Esophagus (tissue), 2 donors: ENCODE measurements around the gene TAAR6. TPM values are rescaled to one million over a fixed set of nuclear protein-coding genes. Genes with fewer than 3 reads are reported as not detected.
"Not testable (repeated sequence)": the region's sequence is repeated elsewhere in the genome, so short reads cannot be mapped to it uniquely, and the experiment has no call there.

Experiments used
- H3K27ac ChIP-seq, 2 donors: one replicate each; pipeline ENCODE4 v1.5.1; 2013; ENCODE audit warnings: low read depth in 2 of 2, mild to moderate bottlenecking in 2 of 2, inconsistent platforms in 1 of 2, low read length in 1 of 2, moderate library complexity in 1 of 2
- H3K27me3 ChIP-seq, 2 donors: one replicate each; pipeline ENCODE4 v1.6.1; 2013; ENCODE audit warnings: low read length in 2 of 2, control low read depth in 1 of 2, mild to moderate bottlenecking in 1 of 2; ENCODE audit not compliant: insufficient read depth in 2 of 2, control insufficient read depth in 1 of 2
- H3K36me3 ChIP-seq, 2 donors: one replicate each; pipeline ENCODE4 v1.6.1; 2013; ENCODE audit warnings: low read length in 1 of 2; ENCODE audit not compliant: control insufficient read depth in 2 of 2, insufficient read depth in 2 of 2
- H3K4me1 ChIP-seq, 2 donors: one replicate each; pipeline ENCODE4 v1.6.1; 2013; ENCODE audit warnings: low read length in 1 of 2; ENCODE audit not compliant: control insufficient read depth in 2 of 2, insufficient read depth in 2 of 2
- H3K4me3 ChIP-seq, 2 donors: one replicate each; pipeline ENCODE4 v1.5.1; 2013; ENCODE audit warnings: low read length in 2 of 2, mild to moderate bottlenecking in 2 of 2, low read depth in 1 of 2, moderate library complexity in 1 of 2
- H3K9me3 ChIP-seq, 2 donors: one replicate each; pipeline ENCODE4 v1.6.1; 2013; ENCODE audit warnings: mild to moderate bottlenecking in 2 of 2, low read depth in 1 of 2, low read length in 1 of 2, moderate library complexity in 1 of 2; ENCODE audit not compliant: control insufficient read depth in 2 of 2, insufficient read depth in 1 of 2
- WGBS, 2 donors: extraction: QIAGEN DNeasy Blood & Tissue Kit; methylation state at CpG; one replicate each; pipeline ENCODE4 v1.1.7; 2013; 5-methylcytosine and 5-hydroxymethylcytosine counted together
- polyA plus RNA-seq, 2 donors: library from polyadenylated mRNA; stranded (reverse); fragments of 200-250 nt; gene quantifications; one replicate each; pipeline ENCODE4 v1.2.3, GENCODE V29; 2013
- donor health status: healthy with polysubstance abuse.
- donor health status: Bipolar disorder and iron deficiency.

Gene TAAR6
- polyA plus RNA-seq, 2 donors: not detected

DNA sequence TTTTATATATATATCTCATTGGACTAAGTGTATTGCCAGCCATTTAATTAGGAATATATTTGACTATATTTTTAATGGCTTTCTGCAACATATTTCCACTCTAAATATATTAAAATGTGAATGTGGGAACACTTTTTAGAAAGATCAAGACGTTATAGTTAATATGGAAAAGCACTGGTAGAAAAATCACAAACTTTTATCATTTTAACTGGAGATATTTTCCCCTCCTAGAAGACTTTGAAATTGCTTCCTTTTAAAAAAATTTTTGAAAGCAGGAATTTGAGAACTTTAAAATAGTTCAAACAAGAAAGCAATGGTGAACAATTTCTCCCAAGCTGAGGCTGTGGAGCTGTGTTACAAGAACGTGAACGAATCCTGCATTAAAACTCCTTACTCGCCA, 32.1 kb upstream of the TAAR6 start, which contains the start of gene TAAR9:
Gene TAAR9 (plus strand): TSS at position 301 of the 400 bp plus-strand sequence. CDS start 13 bp downstream, at position 314.
- Histone ChIP-seq H3K36me3 (no peaks in the 10 kb centered on the region), H3K4me1 (no peaks in the 10 kb centered on the region), H3K9me3 (no peaks in the 10 kb centered on the region), H3K4me3 (no peak within 1 kb of the TSS), H3K27ac (no peak within 1 kb of the TSS), H3K27me3 (peaks cover 0 to 6% of the 10 kb centered on the region in 2 donors)
- 76 to 79% methylated on average over 4 of the region's 4 CpGs for WGBS, 2 donors

DNA sequence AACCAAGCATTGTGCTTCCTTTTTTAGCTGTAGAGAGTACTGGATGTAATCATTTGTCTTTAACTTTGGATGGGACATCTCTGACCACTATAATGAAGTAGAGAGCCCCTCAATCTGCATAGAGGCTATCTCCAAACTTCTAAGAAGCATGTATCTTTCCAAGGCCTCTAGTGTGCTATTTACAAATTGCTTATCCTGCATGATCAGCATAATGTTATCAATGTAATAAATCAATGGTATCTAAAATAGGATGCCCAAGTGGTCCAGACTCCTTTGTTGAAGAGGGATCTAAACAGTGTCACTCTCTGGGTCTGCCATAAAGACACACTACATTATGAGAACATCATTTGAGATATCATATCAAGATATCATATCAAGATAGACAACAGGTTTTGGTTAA, 25.3 kb upstream of the TAAR6 start:
- H3K4me1 ChIP-seq: no peaks in the 10 kb centered on the region
- H3K36me3 ChIP-seq: no peaks in the 10 kb centered on the region
- no peak overlapping the region for H3K4me3 ChIP-seq
- no peaks in the 10 kb centered on the region for H3K9me3 ChIP-seq
- no peak overlapping the region for H3K27ac ChIP-seq
- H3K27me3 ChIP-seq: peaks cover 0 to 2% of the 10 kb centered on the region in 2 donors

DNA sequence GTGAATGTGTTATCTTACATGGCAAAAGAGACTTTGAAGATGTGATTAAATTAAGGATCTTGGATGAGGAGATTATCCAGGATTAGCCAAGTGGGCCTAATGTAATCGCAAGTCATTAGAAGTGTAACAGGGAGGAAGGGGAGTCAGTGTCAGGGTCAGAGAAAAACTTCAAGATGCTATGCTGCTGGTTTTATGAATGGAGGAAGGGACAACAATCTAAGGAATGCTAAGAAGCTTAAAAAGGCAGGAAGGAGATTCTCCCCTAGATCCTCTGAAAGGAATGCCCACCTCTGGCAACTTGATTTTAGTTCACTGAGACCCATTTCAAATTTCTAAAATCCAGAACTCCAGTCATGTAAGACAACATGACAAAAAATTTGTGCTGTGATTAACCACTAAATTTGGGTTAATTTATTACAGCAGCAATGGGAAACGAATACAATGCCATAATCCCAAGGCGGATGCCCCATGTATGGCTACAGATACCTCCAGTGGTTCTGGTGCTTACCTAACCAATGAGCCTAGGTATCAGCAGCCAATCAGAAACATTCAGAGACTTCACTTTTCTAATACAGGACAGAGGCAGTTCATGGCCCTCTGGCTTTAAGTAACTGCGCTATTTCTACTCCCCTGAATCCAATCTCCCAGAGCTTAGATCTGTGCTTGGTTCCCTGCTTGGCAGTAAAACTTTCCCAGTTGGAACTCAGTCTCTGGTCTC, 21.2 kb upstream of the TAAR6 start:
- peaks cover 0 to 2% of the 10 kb centered on the region in 2 donors for H3K27me3 ChIP-seq
- no peaks in the 10 kb centered on the region for H3K36me3 ChIP-seq
- H3K4me3 ChIP-seq: no peak overlapping the region
- no peaks in the 10 kb centered on the region for H3K9me3 ChIP-seq
- 91% methylated on average over 4 of the region's 4 CpGs for WGBS, 2 donors
- H3K4me1 ChIP-seq: no peaks in the 10 kb centered on the region
- no peak overlapping the region for H3K27ac ChIP-seq

DNA sequence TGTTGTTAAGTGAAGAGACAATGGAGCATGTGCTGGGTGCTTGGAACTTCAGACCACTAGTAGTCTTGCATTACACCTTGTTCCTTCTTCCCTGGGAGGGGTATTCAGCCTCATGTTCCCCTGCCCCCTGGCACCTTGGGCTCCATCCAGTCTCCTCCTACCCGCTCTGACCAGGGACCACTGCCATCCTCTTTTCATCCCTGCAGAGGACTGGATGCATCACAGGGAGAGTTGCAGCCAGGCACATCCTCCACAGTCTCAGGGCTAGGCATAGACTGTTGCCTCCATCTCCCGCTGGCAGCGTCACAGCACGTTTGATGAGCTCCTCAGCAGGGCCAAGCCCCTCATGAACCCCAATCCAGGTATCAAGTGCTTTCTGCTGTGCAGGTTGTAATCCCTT, 18.9 kb upstream of the TAAR6 start:
- Histone ChIP-seq H3K9me3 (no peaks in the 10 kb centered on the region), H3K4me3 (no peak overlapping the region), H3K27me3 (no peaks in the 10 kb centered on the region), H3K36me3 (no peaks in the 10 kb centered on the region), H3K4me1 (no peaks in the 10 kb centered on the region), H3K27ac (no peak overlapping the region)
- WGBS, 2 donors: 81 to 84% methylated on average over 4 of the region's 4 CpGs

DNA sequence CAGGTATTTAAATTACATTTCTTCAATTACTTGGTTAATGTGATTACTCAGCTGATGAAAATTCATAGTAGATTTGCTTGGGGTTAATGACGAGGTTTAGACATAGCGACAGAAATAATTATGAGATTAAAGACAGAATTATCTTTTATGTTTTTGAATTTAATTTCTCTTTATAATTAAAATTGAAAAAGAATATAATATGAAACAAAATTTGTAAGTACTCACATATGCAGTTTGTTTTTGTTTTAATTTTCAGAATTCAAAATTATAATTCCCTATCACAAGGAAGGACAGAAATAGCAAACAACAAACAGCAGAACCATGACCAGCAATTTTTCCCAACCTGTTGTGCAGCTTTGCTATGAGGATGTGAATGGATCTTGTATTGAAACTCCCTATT, 17.8 kb upstream of the TAAR6 start, which contains the start of gene TAAR8:
Gene TAAR8 (plus strand): TSS at position 301 of the 400 bp plus-strand sequence. CDS start 21 bp downstream, at position 322.
- Histone ChIP-seq H3K27me3 (no peaks in the 10 kb centered on the region), H3K27ac (no peak within 1 kb of the TSS), H3K9me3 (no peaks in the 10 kb centered on the region), H3K4me1 (no peaks in the 10 kb centered on the region), H3K36me3 (no peaks in the 10 kb centered on the region), H3K4me3 (no peak within 1 kb of the TSS)
- WGBS, 2 donors: 93% methylated on average over 2 of the region's 2 CpGs

DNA sequence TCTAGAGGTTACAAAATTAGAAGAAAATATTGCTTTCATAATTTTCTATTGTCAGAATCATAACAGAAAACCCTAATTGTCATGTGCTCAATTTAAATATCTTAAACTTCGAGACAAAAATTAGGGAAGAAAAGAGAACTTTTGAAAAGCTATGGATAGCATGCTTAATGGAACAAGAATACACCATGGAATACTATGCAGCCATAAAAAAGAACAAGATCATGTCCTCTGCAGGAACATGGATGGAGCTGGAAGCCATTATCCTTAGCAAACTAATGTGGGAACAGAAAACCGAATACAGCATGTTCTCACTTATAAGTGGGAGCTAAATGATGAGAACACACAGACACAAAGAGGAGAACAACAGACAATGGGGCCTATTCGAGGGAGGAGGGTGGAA, 10.0 kb upstream of the TAAR6 start:
- not testable (repeated sequence) for H3K36me3 ChIP-seq, H3K4me1 ChIP-seq, H3K27ac ChIP-seq, H3K27me3 ChIP-seq, H3K9me3 ChIP-seq, H3K4me3 ChIP-seq
- 71 to 74% methylated on average over 3 of the region's 3 CpGs for WGBS, 2 donors

GRCh38 chr6:132566404-132566803, 3.7 kb upstream of the TAAR6 start:
- Histone ChIP-seq H3K4me3 (no peak overlapping the region), H3K36me3 (no peaks in the 10 kb centered on the region), H3K9me3 (no peaks in the 10 kb centered on the region), H3K4me1 (no peaks in the 10 kb centered on the region), H3K27ac (no peak overlapping the region), H3K27me3 (peaks cover 2% of the 10 kb centered on the region in 2 donors)
- WGBS, 2 donors: 83 to 89% methylated on average over 6 of the region's 6 CpGs

- H3K4me3 ChIP-seq: no peak overlapping the region
- no peak overlapping the region for H3K27ac ChIP-seq
- no peaks in the 10 kb centered on the region for H3K4me1 ChIP-seq
- H3K36me3 ChIP-seq: no peaks in the 10 kb centered on the region
- WGBS, 2 donors: 57 to 64% methylated on average over 1 of the region's 1 CpG
- no peaks in the 10 kb centered on the region for H3K9me3 ChIP-seq
- peaks cover 2% of the 10 kb centered on the region in 2 donors for H3K27me3 ChIP-seq
Measured at GRCh38 chr6:132567566-132567965, 2.6 kb upstream of the TAAR6 start.

DNA sequence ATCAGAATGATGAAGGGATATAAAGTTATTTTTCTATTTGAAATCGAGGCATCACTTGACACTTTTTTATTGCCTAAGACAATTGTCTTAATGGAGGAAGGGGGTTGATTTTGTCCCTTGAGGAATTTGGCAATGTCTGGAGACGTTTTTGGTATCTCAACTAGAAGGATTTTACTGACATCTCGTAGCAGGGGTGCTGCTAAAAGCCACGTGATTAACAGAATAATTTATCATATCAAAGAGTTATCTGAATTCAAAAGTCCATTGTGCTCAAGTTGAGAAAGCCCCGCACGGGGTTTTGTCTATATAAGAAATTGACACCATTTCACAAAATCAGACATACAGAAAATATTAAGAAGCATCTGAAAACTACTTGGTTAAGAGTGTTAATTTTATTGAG, 1.5 kb upstream of the TAAR6 start:
- Histone ChIP-seq H3K36me3 (no peaks in the 10 kb centered on the region), H3K27ac (no peak overlapping the region), H3K27me3 (peaks cover 0 to 2% of the 10 kb centered on the region in 2 donors), H3K4me3 (no peak overlapping the region), H3K4me1 (no peaks in the 10 kb centered on the region), H3K9me3 (no peaks in the 10 kb centered on the region)
- 46 to 47% methylated on average over 6 of the region's 6 CpGs for WGBS, 2 donors

GRCh38 chr6:132569170-132569569, 952 bp upstream of the TAAR6 start:
- Histone ChIP-seq H3K4me3 (no peak overlapping the region), H3K27me3 (peaks cover 0 to 2% of the 10 kb centered on the region in 2 donors), H3K27ac (no peak overlapping the region), H3K4me1 (no peaks in the 10 kb centered on the region), H3K36me3 (no peaks in the 10 kb centered on the region), H3K9me3 (no peaks in the 10 kb centered on the region)
- WGBS, 2 donors: 45 to 54% methylated on average over 4 of the region's 4 CpGs
